Left ventricle myocardium inferior (tissue), 1 donor: ENCODE data around the gene LBP. TPM values are rescaled to one million over a fixed set of nuclear protein-coding genes. Genes with fewer than 3 reads are reported as not detected.
"Not testable (repeated sequence)": the region's sequence is repeated elsewhere in the genome, so short reads cannot be mapped to it uniquely, and the experiment has no call there.

Source experiments
- DNase-seq: peaks from one replicate; pipeline ENCODE4 v3.0.0-alpha.2; 2020
- H3K27ac ChIP-seq: fragments of 200-600 bp; replicated peaks from 2 replicates; pipeline ENCODE4 v1.8.0; 2021
- H3K27me3 ChIP-seq: fragments of 200-600 bp; 2 replicates; pipeline ENCODE4 v1.8.0; 2021; ENCODE audit warnings: low read depth
- H3K36me3 ChIP-seq: fragments of 200-600 bp; 2 replicates; pipeline ENCODE4 v1.8.0; 2021
- H3K4me1 ChIP-seq: fragments of 200-600 bp; 2 replicates; pipeline ENCODE4 v1.8.0; 2021
- H3K4me3 ChIP-seq: fragments of 200-600 bp; 2 replicates; pipeline ENCODE4 v1.8.0; 2021; ENCODE audit warnings: mild to moderate bottlenecking, moderate library complexity
- H3K9me3 ChIP-seq: fragments of 200-600 bp; replicated peaks from 2 replicates; pipeline ENCODE4 v1.8.0; 2021
- intact Hi-C: fragments of 100-400 bp; cut with micrococcal nuclease; formaldehyde crosslinking; loops from one replicate; pipeline ENCODE4 v1.11.0; 2022
- total RNA-seq: library from RNA; stranded (reverse); fragmentation: NEBNext Ultra II Directional; extraction: Animal tissue kit (Norgen Biotek cat#: 25700); gene quantifications from one replicate; pipeline ENCODE4 v1.2.1, GENCODE V29; 2021
- TF ChIP-seq, protein P1 (sequence below): fragments of 200-600 bp; IDR thresholded peaks from 2 replicates; pipeline ENCODE4 v1.8.0; 2021; ENCODE audit warnings: antibody characterized with exemption, mild to moderate bottlenecking, borderline replicate concordance
- donor health status: DM: no; HTN: yes; CAD: no; lungs with severe emphysema.

The LBP gene
- total RNA-seq, 1 donor from 2014 or later, result 0.19 TPM

DNA sequence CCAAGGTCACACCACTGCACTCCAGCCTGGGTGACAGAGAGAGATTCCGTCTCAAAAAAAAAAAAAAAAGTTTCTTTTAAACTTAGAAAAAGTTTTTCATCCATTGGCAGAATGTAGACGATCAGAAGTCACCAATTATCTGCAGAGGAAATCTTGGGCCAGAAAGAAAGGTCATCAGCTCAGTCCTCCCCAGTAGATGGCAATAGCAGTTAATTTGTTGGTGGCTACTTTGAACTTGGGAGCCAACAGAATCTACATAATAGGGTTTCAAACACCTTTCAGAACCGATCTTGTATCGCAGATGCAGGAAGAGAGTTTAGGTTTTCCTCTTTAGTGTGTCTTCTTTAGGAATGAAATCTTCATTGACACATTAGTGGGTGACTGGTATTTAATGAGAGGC is 41.7 kb downstream of the LBP start:
- DNase-seq, result no peak
- TF ChIP-seq, protein P1, sequence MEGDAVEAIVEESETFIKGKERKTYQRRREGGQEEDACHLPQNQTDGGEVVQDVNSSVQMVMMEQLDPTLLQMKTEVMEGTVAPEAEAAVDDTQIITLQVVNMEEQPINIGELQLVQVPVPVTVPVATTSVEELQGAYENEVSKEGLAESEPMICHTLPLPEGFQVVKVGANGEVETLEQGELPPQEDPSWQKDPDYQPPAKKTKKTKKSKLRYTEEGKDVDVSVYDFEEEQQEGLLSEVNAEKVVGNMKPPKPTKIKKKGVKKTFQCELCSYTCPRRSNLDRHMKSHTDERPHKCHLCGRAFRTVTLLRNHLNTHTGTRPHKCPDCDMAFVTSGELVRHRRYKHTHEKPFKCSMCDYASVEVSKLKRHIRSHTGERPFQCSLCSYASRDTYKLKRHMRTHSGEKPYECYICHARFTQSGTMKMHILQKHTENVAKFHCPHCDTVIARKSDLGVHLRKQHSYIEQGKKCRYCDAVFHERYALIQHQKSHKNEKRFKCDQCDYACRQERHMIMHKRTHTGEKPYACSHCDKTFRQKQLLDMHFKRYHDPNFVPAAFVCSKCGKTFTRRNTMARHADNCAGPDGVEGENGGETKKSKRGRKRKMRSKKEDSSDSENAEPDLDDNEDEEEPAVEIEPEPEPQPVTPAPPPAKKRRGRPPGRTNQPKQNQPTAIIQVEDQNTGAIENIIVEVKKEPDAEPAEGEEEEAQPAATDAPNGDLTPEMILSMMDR, result no peak
- no peak overlapping the region for H3K27ac ChIP-seq
- no peaks in the 10 kb centered on the region for H3K36me3 ChIP-seq
- intact Hi-C loops, result no loop called here
- peaks cover 5% of the 10 kb centered on the region for H3K9me3 ChIP-seq
- no peak overlapping the region for H3K4me3 ChIP-seq
- H3K4me1 ChIP-seq, result no peaks in the 10 kb centered on the region
- peaks cover 28% of the 10 kb centered on the region for H3K27me3 ChIP-seq

- H3K27me3 ChIP-seq, result no peaks in the 10 kb centered on the region
- no peaks in the 10 kb centered on the region for H3K4me1 ChIP-seq
- TF ChIP-seq, protein P1, result no peak
- no peak for DNase-seq
- intact Hi-C loops, result no loop called here
- H3K9me3 ChIP-seq, result peaks cover 5% of the 10 kb centered on the region
- H3K36me3 ChIP-seq, result no peaks in the 10 kb centered on the region
- no peak overlapping the region for H3K27ac ChIP-seq
- no peak overlapping the region for H3K4me3 ChIP-seq
Observed at GRCh38 chr20:38392356-38392755, 46.1 kb downstream of the LBP start.

- H3K9me3 ChIP-seq, result peaks cover 5% of the 10 kb centered on the region
- TF ChIP-seq, protein P1, result no peak
- no peak overlapping the region for H3K4me3 ChIP-seq
- H3K4me1 ChIP-seq, result no peaks in the 10 kb centered on the region
- intact Hi-C loops, result no loop called here
- no peak for DNase-seq
- H3K36me3 ChIP-seq, result no peaks in the 10 kb centered on the region
- no peak overlapping the region for H3K27ac ChIP-seq
- H3K27me3 ChIP-seq, result no peaks in the 10 kb centered on the region
Observed at GRCh38 chr20:38393259-38393658, 47.0 kb downstream of the LBP start.

DNA sequence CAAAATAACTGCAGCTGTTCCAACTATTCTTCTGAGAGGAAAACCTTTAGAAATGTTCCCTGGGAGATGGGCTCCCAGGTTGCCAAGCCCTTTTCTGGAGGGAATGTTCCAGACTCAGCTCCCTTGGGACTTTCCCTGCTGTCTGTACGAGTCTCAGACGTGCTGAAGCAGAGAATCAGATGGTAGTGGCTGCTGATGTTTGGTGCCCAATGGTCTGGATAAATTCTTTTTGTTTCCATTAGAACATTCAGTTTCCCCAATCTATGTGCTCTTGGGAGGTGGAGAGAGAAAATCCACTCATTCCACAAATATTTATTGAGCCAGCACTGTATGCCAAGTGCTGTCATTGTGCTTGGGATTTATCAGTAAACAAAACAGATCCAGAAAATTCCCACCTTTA is 48.9 kb downstream of the LBP start:
- no peaks in the 10 kb centered on the region for H3K27me3 ChIP-seq
- intact Hi-C loops, result no loop called here
- TF ChIP-seq, protein P1, result no peak
- no peaks in the 10 kb centered on the region for H3K36me3 ChIP-seq
- H3K4me3 ChIP-seq, result no peak overlapping the region
- DNase-seq, result no peak
- H3K4me1 ChIP-seq, result no peaks in the 10 kb centered on the region
- H3K9me3 ChIP-seq, result no peaks in the 10 kb centered on the region
- no peak overlapping the region for H3K27ac ChIP-seq

GRCh38 chr20:38395751-38396395 is 49.6 kb downstream of the LBP start:
- H3K9me3 ChIP-seq, H3K36me3 ChIP-seq, DNase-seq, H3K27me3 ChIP-seq, H3K4me1 ChIP-seq, H3K27ac ChIP-seq, intact Hi-C loops, H3K4me3 ChIP-seq: not testable (repeated sequence)

- TF ChIP-seq, protein P1, result no peak
- intact Hi-C loops, result no loop called here
- H3K4me3 ChIP-seq, result no peak overlapping the region
Observed at GRCh38 chr20:38402089-38402488, 55.8 kb downstream of the LBP start.

More at GRCh38 chr20:38402089-38402488, 55.8 kb downstream of the LBP start:
- Histone ChIP-seq H3K4me1 (no peaks in the 10 kb centered on the region), H3K27me3 (no peaks in the 10 kb centered on the region), H3K27ac (no peak overlapping the region), H3K36me3 (no peaks in the 10 kb centered on the region), H3K9me3 (no peaks in the 10 kb centered on the region)
- no peak for DNase-seq
